Limb (tissue), 2 donors: ENCODE data around the gene RC3H1.
"Not testable (repeated sequence)": the region's sequence is repeated elsewhere in the genome, so short reads cannot be mapped to it uniquely, and the experiment has no call there.

Experiments used
- DNase-seq, 2 donors: peaks; one replicate each; pipeline ENCODE4 v3.0.0-alpha.2; 2016; ENCODE audit errors: extremely low spot score in 2 of 2

RC3H1 gene

GRCh38 chr1:173948594-173948993, 73.6 kb downstream of the RC3H1 start:
- DNase-seq, result no peak

DNA sequence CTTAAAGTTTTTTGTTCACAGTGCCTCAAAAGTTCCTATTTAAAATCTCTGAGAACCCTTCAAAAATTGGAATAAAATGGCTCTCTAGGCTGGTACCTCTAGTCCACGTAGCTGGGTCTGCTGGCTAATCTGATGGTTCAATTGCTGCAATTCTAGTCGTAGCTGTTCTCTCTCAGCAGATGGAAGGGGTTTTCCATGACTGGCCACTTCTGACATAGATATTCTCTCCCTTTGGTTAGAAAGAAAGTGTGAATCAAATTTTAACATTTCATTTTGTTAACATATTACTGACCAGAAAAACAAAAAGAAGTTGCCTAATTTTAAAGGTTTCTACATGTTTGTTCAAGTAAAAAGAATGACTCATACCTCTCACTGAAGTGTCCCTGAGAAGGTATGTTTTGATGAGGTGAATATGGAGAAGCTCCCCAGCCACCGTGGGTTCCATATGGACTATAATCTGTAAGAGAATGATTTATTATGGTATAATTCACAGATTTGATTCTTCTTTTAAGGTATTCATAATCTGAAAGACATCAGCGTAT, 75.7 kb downstream of the RC3H1 start:
- no peak for DNase-seq

- DNase-seq, result no peak
Observed at GRCh38 chr1:173937062-173937461, 85.1 kb downstream of the RC3H1 start.

GRCh38 chr1:173934440-173934839, 87.7 kb downstream of the RC3H1 start:
- no peak for DNase-seq

- DNase-seq, result not testable (repeated sequence)
Observed at GRCh38 chr1:173930541-173930940, 91.6 kb downstream of the RC3H1 start.

- DNase-seq, result no peak
Observed at GRCh38 chr1:173925306-173926242, 96.6 kb downstream of the RC3H1 start.

GRCh38 chr1:173920861-173921260, 101.3 kb downstream of the RC3H1 start:
- DNase-seq, result no peak

DNA sequence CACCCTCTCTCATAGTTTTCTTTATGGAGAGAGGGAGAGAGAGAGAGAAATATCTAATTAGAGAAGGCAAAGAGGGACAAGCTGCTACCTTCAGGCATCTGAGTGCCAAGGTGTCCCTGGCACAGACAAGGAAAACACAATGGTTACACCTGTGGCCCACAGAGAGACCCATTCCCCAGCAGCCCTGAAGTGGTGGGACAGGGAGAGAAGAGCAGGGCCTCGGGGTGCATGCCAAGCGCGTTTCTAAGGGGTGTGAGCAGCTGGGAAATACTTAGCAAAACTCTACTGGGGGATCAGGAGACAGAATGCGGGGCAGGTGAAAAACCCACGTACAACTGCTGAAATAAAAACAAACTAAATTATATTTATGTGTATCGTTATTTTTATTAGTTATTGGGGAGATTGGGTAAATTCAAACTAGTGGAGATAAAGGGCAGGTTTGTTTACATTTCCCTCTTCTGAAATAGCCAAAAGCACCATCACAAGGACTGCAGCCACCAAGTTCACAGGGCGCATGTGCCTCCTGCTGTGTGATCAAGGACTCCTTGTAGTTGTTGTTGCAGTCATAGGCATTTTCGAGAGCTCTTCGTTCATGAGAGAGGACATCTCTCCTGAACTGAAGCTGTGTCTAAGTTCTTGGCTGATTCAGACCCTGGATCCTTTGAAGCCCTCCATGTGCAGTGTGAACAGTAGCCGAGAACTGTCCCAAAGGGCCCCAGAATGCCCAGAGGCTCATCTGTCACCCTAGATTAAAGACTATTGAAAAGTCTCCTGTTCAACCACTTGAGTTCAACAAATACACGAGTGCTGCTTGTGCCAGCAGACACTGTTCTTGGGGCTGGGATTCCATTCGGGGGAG, 104.3 kb downstream of the RC3H1 start:
- no peak for DNase-seq

DNA sequence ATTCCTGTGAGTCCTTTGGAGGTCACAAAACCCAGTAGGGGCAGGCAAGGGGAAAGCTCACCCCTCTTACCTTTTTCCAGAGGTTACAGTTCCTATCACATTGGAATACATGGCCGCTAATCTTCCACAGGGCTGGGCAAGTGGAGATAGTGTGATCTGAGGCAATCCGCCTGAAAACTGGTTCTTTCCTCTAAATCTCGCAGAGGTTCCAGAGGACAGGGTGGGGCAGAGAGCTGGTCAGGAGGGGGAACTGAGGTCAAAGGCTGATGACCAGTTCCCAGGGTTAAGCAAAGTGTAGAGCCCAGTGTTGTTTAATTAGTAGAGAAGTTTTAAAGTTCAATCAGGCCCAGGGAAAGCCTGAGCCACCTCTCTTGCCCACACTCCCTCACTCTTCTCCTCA, 105.0 kb downstream of the RC3H1 start, which contains the start of gene SERPINC1:
Gene SERPINC1 (minus strand): TSS at position 179 of the 400 bp plus-strand sequence. CDS start 68 bp downstream, at position 111.
- no peak for DNase-seq

GRCh38 chr1:173916667-173917066, 105.5 kb downstream of the RC3H1 start:
- no peak for DNase-seq

DNA sequence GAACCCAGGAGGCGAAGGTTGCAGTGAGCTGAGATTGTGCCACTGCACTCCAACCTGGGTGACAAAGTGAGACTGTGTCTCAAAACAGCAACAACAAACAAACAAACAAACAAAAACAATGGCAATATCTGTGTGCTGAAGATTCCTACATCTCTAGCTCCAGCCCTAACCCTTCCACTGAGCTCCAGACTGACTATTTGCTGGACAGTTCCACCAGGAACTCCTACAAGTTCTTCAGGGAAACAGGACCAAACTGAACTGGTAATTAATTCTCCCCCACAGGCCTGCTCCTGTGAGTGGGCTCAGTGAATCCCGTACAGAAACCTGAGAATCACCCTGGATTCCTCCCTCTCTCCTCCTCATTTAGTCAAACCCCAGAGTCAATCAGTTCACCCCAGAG, 106.6 kb downstream of the RC3H1 start:
- DNase-seq, result no peak

DNA sequence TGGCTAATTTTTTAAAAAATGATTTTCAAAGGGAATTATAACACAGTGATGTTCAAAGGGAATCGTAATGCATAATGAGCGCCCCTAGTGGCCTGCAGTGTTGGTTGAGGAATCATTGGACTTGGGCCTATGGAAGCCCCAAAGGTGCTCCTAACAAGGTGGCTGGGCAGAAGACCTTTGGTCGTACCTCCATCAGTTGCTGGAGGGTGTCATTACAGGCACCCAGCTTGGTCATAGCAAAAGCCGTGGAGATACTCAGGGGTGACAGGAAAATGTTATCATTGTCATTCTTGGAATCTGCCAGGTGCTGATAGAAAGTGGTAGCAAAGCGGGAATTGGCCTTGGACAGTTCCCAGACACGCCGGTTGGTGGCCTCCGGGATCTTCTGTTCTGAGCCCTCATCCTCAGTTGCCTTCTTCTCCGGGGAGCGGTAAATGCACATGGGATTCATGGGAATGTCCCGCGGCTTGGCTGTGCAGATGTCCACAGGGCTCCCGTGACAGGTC, 107.7 kb downstream of the RC3H1 start:
- no peak for DNase-seq

GRCh38 chr1:173913111-173913510, 109.0 kb downstream of the RC3H1 start:
- no peak for DNase-seq

GRCh38 chr1:173903827-173904531, 118.2 kb downstream of the RC3H1 start:
- DNase-seq, result no peak

DNA sequence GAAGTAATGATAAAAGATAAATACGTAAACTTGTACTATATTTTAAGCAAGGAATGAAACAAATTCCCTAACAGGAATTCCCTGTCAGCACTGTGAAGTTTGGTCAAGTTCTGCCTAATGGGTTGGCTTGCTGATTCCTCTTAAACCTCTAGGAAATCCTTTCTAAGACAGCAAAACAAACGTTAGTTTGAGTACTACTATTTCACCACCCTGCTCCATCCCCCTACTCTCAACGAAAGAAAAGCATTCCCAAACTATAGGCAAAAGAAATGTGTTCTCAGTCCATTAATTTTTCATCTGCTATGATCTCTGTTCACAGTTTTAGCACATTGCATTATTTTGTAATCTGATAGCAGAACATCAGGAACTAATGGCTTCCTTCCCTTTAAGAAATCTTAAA, 121.2 kb downstream of the RC3H1 start:
- no peak for DNase-seq

- no peak for DNase-seq
Observed at GRCh38 chr1:173900427-173900826, 121.7 kb downstream of the RC3H1 start.

GRCh38 chr1:173894189-173894588, 128.0 kb downstream of the RC3H1 start:
- DNase-seq, result no peak

GRCh38 chr1:173893611-173894010, 128.5 kb downstream of the RC3H1 start:
- DNase-seq, result no peak

- DNase-seq, result no peak
Observed at GRCh38 chr1:173889885-173890284, 132.3 kb downstream of the RC3H1 start.

- DNase-seq, result no peak
Observed at GRCh38 chr1:173888749-173889148, 133.4 kb downstream of the RC3H1 start.

GRCh38 chr1:173887627-173888026, 134.5 kb downstream of the RC3H1 start:
- no peak for DNase-seq
